ENCODE results near the gene AVPR2. TPM values are rescaled to one million over a fixed set of nuclear protein-coding genes. Genes with fewer than 3 reads are reported as not detected.

Gene AVPR2
- total RNA-seq, 5 donors from 2014 or later (not counting 1 experiment from before 2014, with no cell fraction given) = not detected

GRCh38 chrX:153927672-153927921 is 23.1 kb downstream of the AVPR2 start:
- H3K27ac Mint-ChIP-seq = peak overlapping the region; percentile 95 to 98
- H3K36me3 Mint-ChIP-seq = peaks cover 6% of the 10 kb centered on the region
- ChIA-PET POLR2A (interaction anchor here in 1 of 2 donors (1.3 kb wide), 1 partner anchor 14 kb away, joined by 8 read pairs; no protein-coding TSS in a partner anchor), CTCF (interaction anchor here in 1 of 2 donors (1.1 kb wide), 1 partner anchor 20 kb away, joined by 4 read pairs; no protein-coding TSS in a partner anchor)
- Histone ChIP-seq H3K27me3 (replicated peaks in 1 of 2; ENCODE audit: control insufficient read depth in 2 of 2, extremely low read depth in 1 of 2, insufficient read depth in 2 of 2, low read length in 1 of 2) (no peaks in the 10 kb centered on the region), H3K27ac (ENCODE audit: low read length) (peak overlapping the region; percentile 95), H3K36me3 (ENCODE audit: control insufficient read depth in 2 of 2, extremely low read depth in 1 of 2, insufficient read depth in 1 of 2, low read length in 1 of 2) (peaks cover 0 to 20% of the 10 kb centered on the region in 2 donors), H3K9me3 (no peaks in the 10 kb centered on the region), H3K4me1 (ENCODE audit: control insufficient read depth in 1 of 2, extremely low read depth in 1 of 2, insufficient read depth in 2 of 2, low read length in 2 of 2) (peaks cover 5 to 64% of the 10 kb centered on the region in 2 experiments), H3K4me3 (ENCODE audit: control insufficient read depth in 1 of 2, extremely low read depth in 1 of 2, low read length in 1 of 2) (peak overlapping the region; percentile 82 to 83)
- ATAC-seq (replicated peaks in 1 of 4) (peak in 1 of 4 experiments; percentile 2), DNase-seq (no peak)
- peak overlapping the region; percentile 84 to 95 (median 87) for H3K4me3 Mint-ChIP-seq
- no peaks in the 10 kb centered on the region for H3K9me3 Mint-ChIP-seq
- H3K4me1 Mint-ChIP-seq = peaks cover 44 to 60% (median 57%) of the 10 kb centered on the region in 3 donors
- peaks cover 0 to 5% of the 10 kb centered on the region in 2 donors for H3K27me3 Mint-ChIP-seq
- WGBS (ENCODE audit: insufficient coverage) = 0% methylated on average over 2 of the region's 8 CpGs

- CTCF ChIA-PET = interaction anchor here (0.8 to 1.3 kb wide), 9 partner anchors 17 to 196 kb away, joined by 3 to 6 read pairs (median 4); partner anchors contain the start of genes IDH3G (in 1 of the 2), RENBP (in 1 of the 2) and SSR4 (in 1 of the 2)
- H3K9me3 ChIP-seq = no peaks in the 10 kb centered on the region
- H3K4me1 Mint-ChIP-seq = peaks cover 41 to 56% (median 52%) of the 10 kb centered on the region in 3 donors
- H3K4me3 ChIP-seq (ENCODE audit: control insufficient read depth in 1 of 2, extremely low read depth in 1 of 2, low read length in 1 of 2) = peak overlapping the region; percentile 82 to 83
- peaks cover 0 to 3% of the 10 kb centered on the region in 2 donors for H3K27me3 Mint-ChIP-seq
- peaks cover 0 to 20% of the 10 kb centered on the region in 2 donors for H3K36me3 ChIP-seq (ENCODE audit: control insufficient read depth in 2 of 2, extremely low read depth in 1 of 2, insufficient read depth in 1 of 2, low read length in 1 of 2)
- peak overlapping the region; percentile 95 for H3K27ac ChIP-seq (ENCODE audit: low read length)
- DNase-seq (peak; percentile 86 to 96 (median 93)), ATAC-seq (replicated peaks in 1 of 4) (peak; percentile 71 to 78 (median 74))
- peak overlapping the region; percentile 85 to 95 (median 87) for H3K4me3 Mint-ChIP-seq
- H3K9me3 Mint-ChIP-seq = no peaks in the 10 kb centered on the region
- POLR2A ChIA-PET = interaction anchor here in 1 of 2 donors (0.6 to 1.3 kb wide), 2 partner anchors 13 to 42 kb away, joined by 4 to 8 read pairs; no protein-coding TSS in a partner anchor
- H3K36me3 Mint-ChIP-seq = peaks cover 6% of the 10 kb centered on the region
- no peaks in the 10 kb centered on the region for H3K27me3 ChIP-seq (replicated peaks in 1 of 2; ENCODE audit: control insufficient read depth in 2 of 2, extremely low read depth in 1 of 2, insufficient read depth in 2 of 2, low read length in 1 of 2)
- WGBS (ENCODE audit: insufficient coverage) = under 1% methylated on average over 63 of the region's 76 CpGs
- H3K27ac Mint-ChIP-seq = peak overlapping the region; percentile 98 to 99
- H3K4me1 ChIP-seq (ENCODE audit: control insufficient read depth in 1 of 2, extremely low read depth in 1 of 2, insufficient read depth in 2 of 2, low read length in 2 of 2) = peaks cover 5 to 59% of the 10 kb centered on the region in 2 experiments
Measured at GRCh38 chrX:153927922-153928760, 23.7 kb downstream of the AVPR2 start.

GRCh38 chrX:153928846-153929245 is 24.4 kb downstream of the AVPR2 start:
- ATAC-seq (replicated peaks in 1 of 4) = no peak
- H3K4me1 Mint-ChIP-seq = peaks cover 38 to 53% (median 47%) of the 10 kb centered on the region in 3 donors
- H3K4me3 Mint-ChIP-seq = peak overlapping the region; percentile 46 to 95 (median 53)
- WGBS (ENCODE audit: insufficient coverage) = no CpG with 5 or more reads among the region's 9 CpGs
- H3K9me3 Mint-ChIP-seq = no peaks in the 10 kb centered on the region
- CTCF ChIA-PET = interaction anchor here (0.6 to 1.3 kb wide), 10 partner anchors 16 to 195 kb away, joined by 3 to 6 read pairs (median 4); partner anchors contain the start of genes IDH3G (in 1 of the 2), RENBP (in 1 of the 2) and SSR4 (in 1 of the 2)
- Histone ChIP-seq H3K27ac (ENCODE audit: low read length) (peak overlapping the region; percentile 41), H3K4me1 (ENCODE audit: control insufficient read depth in 1 of 2, extremely low read depth in 1 of 2, insufficient read depth in 2 of 2, low read length in 2 of 2) (peaks cover 3 to 54% of the 10 kb centered on the region in 2 experiments), H3K36me3 (ENCODE audit: control insufficient read depth in 2 of 2, extremely low read depth in 1 of 2, insufficient read depth in 1 of 2, low read length in 1 of 2) (peaks cover 0 to 17% of the 10 kb centered on the region in 2 donors), H3K27me3 (replicated peaks in 1 of 2; ENCODE audit: control insufficient read depth in 2 of 2, extremely low read depth in 1 of 2, insufficient read depth in 2 of 2, low read length in 1 of 2) (no peaks in the 10 kb centered on the region), H3K4me3 (ENCODE audit: control insufficient read depth in 1 of 2, extremely low read depth in 1 of 2, low read length in 1 of 2) (peak overlapping the region; percentile 17 to 45), H3K9me3 (no peaks in the 10 kb centered on the region)
- H3K36me3 Mint-ChIP-seq = peaks cover 6% of the 10 kb centered on the region
- peaks cover 0 to 3% of the 10 kb centered on the region in 2 donors for H3K27me3 Mint-ChIP-seq
- no peak for DNase-seq
- POLR2A ChIA-PET = interaction anchor here in 1 of 2 donors (0.6 kb wide), 1 partner anchor 41 kb away, joined by 4 read pairs; no protein-coding TSS in a partner anchor
- peak overlapping the region; percentile 81 to 82 for H3K27ac Mint-ChIP-seq

- ATAC-seq (replicated peaks in 1 of 4) (no peak), DNase-seq (no peak)
- POLR2A ChIA-PET = no interaction called here
- H3K36me3 ChIP-seq (ENCODE audit: control insufficient read depth in 2 of 2, extremely low read depth in 1 of 2, insufficient read depth in 1 of 2, low read length in 1 of 2) = peaks cover 0 to 17% of the 10 kb centered on the region in 2 donors
- WGBS (ENCODE audit: insufficient coverage) = 80% methylated on average over 2 of the region's 10 CpGs
- no peaks in the 10 kb centered on the region for H3K9me3 ChIP-seq
- H3K36me3 Mint-ChIP-seq = peaks cover 6% of the 10 kb centered on the region
- H3K27ac ChIP-seq (ENCODE audit: low read length) = peak overlapping the region; percentile 41
- no peaks in the 10 kb centered on the region for H3K27me3 ChIP-seq (replicated peaks in 1 of 2; ENCODE audit: control insufficient read depth in 2 of 2, extremely low read depth in 1 of 2, insufficient read depth in 2 of 2, low read length in 1 of 2)
- CTCF ChIA-PET = interaction anchor here in 1 of 2 donors (0.6 kb wide), 1 partner anchor 83 kb away, joined by 3 read pairs; no protein-coding TSS in a partner anchor
- peaks cover 0 to 3% of the 10 kb centered on the region in 2 donors for H3K27me3 Mint-ChIP-seq
- H3K4me3 ChIP-seq (ENCODE audit: control insufficient read depth in 1 of 2, extremely low read depth in 1 of 2, low read length in 1 of 2) = no peak overlapping the region
- H3K9me3 Mint-ChIP-seq = no peaks in the 10 kb centered on the region
- H3K4me3 Mint-ChIP-seq = peak overlapping the region in 2 of 3 donors; percentile 46 to 95
- H3K27ac Mint-ChIP-seq = peak overlapping the region; percentile 81 to 82
- H3K4me1 Mint-ChIP-seq = peaks cover 36 to 51% (median 45%) of the 10 kb centered on the region in 3 donors
- H3K4me1 ChIP-seq (ENCODE audit: control insufficient read depth in 1 of 2, extremely low read depth in 1 of 2, insufficient read depth in 2 of 2, low read length in 2 of 2) = peaks cover 3 to 52% of the 10 kb centered on the region in 2 experiments
Measured at GRCh38 chrX:153929576-153929975, 25.1 kb downstream of the AVPR2 start.

GRCh38 chrX:153930011-153930910 is 25.8 kb downstream of the AVPR2 start:
- ATAC-seq (replicated peaks in 1 of 4) (no peak), DNase-seq (no peak)
- no peaks in the 10 kb centered on the region for H3K9me3 ChIP-seq
- peaks cover 3 to 48% of the 10 kb centered on the region in 2 experiments for H3K4me1 ChIP-seq (ENCODE audit: control insufficient read depth in 1 of 2, extremely low read depth in 1 of 2, insufficient read depth in 2 of 2, low read length in 2 of 2)
- peaks cover 6% of the 10 kb centered on the region for H3K36me3 Mint-ChIP-seq
- H3K27me3 ChIP-seq (replicated peaks in 1 of 2; ENCODE audit: control insufficient read depth in 2 of 2, extremely low read depth in 1 of 2, insufficient read depth in 2 of 2, low read length in 1 of 2) = no peaks in the 10 kb centered on the region
- no peak overlapping the region for H3K4me3 ChIP-seq (ENCODE audit: control insufficient read depth in 1 of 2, extremely low read depth in 1 of 2, low read length in 1 of 2)
- peaks cover 0 to 17% of the 10 kb centered on the region in 2 donors for H3K36me3 ChIP-seq (ENCODE audit: control insufficient read depth in 2 of 2, extremely low read depth in 1 of 2, insufficient read depth in 1 of 2, low read length in 1 of 2)
- H3K9me3 Mint-ChIP-seq = no peaks in the 10 kb centered on the region
- peaks cover 33 to 45% (median 39%) of the 10 kb centered on the region in 3 donors for H3K4me1 Mint-ChIP-seq
- CTCF ChIA-PET = no interaction called here
- peak overlapping the region; percentile 41 for H3K27ac ChIP-seq (ENCODE audit: low read length)
- peak overlapping the region in 1 of 3 donors; percentile 10 for H3K4me3 Mint-ChIP-seq
- POLR2A ChIA-PET = interaction anchor here in 1 of 2 donors (0.6 kb wide), 1 partner anchor 206 kb away, joined by 5 read pairs; the partner anchor contains the start of gene BCAP31
- 87% methylated on average over 12 of the region's 31 CpGs for WGBS (ENCODE audit: insufficient coverage)
- H3K27me3 Mint-ChIP-seq = peaks cover 0 to 3% of the 10 kb centered on the region in 2 donors
- H3K27ac Mint-ChIP-seq = peak overlapping the region; percentile 28 to 55
